ENCODE measurements around the gene SLC6A3.

The SLC6A3 gene

DNA sequence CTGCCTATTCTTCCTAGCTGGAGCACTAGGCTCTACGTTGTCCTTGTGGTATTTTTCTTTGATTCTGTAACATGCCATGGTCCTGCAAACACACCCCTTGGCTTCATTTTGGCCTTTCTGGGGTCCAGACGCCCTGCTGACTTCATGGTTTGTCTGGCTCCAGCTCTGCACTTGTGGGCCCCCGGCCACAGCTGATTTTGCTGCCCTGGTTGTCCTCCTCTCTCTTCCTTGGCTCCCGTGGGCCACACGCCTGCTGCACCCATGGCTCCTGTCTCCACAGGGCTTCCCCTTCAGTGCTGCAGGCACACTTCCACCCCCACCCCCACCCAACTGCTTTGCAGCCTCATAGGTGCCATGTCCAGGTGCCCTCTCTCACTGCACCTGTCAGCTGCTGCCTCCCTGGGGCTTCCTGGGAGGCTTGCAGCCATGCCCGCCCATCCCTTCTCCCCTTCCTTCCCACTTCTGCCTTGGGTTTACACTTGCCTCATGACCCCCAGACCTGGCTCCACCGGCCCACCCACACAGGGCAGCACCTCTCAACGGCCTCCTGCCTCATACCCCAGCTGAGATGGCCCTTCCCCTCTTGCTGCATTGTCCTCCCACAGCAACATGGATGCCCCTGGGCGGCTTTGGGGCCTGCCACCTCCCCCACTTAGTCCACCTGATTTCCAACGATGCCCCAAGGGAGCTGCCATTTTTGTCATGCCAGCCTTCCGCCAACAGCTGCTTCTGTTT lies 25.6 kb downstream of the SLC6A3 start:
- no peak for DNase-seq

DNA sequence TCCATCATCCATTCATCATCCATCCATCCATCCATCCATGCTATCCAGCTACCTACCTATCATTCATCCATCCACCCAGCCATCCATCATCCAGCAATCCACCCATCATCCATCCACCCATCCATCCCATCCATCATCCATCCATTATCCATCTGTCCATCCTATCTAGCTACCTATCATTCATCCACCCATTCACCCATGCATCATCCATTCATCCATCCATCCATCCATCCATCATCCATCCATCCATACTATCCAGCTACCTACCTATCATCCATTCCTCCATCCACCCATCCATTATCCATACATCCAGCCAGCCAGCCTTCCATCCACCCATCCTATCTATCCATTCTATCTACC lies 26.3 kb downstream of the SLC6A3 start:
- no peak for DNase-seq

DNA sequence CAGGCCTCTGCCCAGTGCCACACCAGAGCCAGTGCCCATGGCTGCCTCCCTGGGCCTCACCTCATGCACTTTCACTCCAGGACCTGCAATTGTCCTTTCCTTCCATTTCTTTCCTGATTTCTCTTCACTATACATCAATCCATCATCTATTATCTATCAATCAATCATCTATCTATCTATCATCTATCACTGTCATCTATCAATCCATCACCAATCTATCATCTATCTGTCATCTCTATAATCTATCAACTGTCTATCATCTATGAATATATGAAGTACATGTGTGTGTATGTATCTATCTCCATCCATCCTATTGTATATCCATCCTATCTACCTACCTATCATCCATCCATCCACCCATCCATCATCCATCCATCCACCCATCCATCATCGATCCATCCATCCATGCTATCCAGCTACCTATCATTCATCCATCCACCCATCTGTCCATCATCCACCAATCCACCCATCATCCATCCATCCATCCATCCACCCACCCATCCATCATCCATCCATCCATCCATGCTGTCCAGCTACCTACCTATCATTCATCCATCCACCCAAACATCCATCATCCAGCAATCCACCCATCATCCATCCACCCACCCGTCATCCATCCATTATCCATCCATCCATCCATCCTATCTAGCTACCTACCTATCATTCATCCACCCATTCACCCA lies 26.9 kb downstream of the SLC6A3 start:
- DNase-seq: no peak

DNA sequence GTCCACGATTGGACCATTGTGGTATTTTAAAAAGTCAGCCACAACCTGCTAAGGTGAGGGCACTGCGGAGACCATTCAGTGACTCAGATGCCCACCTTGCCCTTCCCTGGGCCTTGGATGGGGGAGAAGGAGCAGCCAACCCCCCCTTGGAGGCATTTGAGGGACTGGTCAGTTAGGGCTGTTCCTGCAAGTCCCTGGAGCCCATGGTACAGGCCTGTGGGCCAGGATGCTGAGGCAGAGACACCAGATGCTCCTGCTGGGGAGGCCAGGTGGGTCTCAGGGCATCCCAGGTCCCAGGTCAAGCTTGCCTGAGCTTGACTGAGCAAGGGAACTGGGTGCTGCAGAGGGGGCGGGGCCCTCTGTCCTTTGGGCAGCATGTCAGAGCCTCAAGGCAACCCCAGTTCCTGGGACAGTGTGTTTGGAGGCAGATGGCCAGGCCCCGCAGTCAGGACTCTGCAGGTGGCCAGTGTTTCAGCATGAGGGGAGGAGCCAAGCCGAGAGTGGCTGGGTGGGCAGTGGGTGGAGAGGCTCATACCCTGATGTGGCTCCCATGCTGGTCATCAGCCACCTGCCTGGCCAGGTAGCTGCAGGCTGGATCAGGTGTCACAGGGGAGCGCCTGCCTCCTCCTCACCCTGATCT lies 27.5 kb downstream of the SLC6A3 start:
- DNase-seq: no peak

DNA sequence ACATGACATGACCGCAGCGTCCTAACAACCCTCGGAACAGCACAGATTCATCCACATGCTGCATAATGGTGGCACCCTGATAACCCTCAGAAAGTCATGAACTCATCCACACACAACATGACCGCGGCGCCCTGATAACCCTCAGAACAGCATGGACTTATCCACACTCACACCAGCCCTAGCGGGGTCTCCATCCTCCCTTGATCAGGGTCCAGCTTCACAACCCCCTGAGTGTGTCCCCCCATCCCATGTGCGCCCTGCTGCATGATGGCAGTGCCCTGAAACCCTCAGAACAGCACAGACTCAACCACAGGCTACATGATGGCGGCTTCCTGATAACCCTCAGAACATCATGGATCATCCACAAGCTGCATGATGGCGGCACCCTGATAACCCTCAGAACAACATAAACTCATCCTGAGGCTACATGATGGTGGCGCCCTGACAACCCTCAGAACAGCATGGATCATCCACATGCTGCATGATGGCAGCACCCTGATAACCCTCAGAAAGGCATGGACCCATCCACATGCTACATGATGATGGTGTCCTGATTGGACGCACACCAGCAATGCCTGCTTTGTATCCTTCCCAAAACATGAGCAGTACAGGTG lies 28.3 kb downstream of the SLC6A3 start:
- DNase-seq: no peak

DNA sequence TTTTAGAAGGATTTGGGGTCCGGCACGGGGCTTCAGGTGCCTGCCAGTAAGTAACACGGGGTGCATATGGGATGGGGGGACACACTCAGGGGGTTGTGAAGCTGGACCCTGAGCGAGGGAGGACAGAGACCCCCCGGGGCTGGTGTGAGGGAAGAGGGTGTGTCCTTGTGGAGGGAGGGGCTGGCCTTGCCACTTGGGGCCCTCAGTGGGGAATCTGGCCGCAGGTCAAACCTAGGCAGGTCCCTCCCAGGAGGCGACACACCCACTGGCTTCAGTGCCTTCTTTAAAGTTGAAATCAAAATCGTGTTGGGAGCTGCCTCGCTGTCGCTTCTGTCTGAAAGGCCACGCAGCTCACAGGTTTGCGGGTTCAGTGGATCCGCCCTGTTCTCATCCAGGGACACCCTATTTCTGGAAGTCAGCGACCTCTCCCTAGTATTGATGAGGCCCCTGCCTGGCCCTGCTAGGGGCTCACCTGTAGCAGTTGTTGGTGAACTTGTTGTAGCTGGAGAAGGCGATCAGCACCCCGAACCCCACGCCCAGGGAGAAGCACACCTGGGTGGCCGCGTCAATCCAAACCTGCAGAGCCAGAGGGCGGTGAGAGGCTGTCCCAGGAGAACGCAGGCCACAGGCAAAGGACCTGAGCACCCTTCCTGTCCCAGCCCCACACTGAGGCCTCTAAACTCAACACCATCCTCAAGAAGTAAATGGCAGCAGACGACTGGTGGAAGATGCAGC lies 29.4 kb downstream of the SLC6A3 start:
- no peak for DNase-seq

DNA sequence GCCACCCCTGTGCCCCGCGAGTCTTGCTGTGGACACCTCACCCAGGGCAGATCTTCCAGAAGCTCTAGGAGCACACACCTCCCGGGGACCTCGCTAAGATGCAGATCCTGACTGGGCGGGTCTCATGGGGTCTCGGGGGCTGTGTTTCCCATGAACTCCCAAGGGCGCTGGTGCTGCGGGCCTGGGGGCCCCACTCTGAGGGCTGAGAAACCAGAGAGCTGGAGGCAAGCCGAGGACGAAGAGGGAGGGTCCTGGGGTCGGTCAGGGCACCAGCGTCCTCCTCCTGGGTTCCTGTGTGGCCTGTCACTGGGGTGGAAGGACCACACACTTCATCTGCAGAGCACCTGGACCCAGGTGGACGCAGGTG lies 30.2 kb downstream of the SLC6A3 start:
- DNase-seq: no peak

DNA sequence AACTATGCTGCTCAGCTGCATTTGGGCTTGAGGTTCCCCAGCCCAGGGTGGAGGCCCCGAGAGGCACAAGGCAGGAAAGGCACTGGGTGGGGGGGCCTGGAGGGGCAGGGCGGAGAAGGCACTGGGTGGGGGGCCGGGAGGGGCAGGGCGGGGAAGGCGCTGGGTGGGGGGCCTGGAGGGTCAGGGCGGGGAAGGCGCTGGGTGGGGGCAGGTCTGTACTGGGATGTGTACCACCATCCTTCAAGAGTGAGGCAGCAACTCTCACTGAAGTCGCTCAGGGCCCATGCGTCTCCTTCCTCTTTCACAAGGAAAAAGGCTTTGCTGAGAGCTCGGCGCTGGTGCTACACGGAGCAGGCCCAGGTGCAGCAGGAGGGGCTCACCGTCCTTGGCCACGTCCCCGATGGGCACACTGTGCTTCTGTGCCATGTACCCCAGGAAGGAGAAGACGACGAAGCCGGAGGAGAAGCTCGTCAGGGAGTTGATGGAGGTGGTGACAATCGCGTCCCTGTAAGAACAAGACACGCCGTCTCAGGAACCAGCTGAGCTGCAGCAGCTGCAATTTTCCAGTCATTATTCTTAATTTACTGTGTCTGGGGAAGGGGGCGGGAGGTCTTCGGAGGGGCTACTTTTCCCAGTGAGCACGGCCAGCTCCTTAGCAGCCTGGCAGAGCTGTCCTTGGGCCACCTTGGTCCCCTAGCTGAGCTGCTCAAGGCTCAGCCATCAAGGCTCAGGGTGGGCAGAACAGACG lies 30.8 kb downstream of the SLC6A3 start:
- DNase-seq: no peak

DNA sequence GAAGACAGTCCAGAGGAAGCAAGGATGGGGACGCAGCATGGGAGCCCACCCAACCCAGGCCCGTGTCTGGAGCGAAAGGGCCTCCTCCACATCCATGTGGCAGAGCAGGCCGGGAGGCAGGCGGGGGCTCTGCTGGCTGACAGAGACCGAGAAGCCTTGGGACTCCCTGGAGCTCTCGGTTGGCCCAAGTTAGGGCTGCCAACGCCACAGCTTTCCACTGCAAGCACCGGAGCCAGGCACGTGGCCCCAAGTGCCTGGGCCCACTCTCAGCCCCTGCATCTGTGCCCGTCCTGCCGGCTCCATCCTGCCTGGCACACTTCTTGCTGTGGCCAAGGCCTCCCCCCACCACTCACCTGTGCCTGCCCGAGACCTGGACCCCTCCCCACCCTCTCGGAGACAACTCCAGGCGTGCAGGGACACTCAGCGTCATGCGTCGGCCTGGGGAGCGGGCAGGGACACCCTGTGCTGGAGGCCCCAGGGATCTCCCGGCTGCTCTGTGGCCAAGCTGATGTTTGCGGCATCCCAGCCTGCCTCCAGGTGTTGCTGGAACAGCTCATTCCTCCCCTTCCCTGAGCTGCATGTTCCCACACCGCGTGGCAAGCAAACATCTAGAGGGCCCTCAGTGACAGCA lies 31.5 kb downstream of the SLC6A3 start:
- DNase-seq: no peak

DNA sequence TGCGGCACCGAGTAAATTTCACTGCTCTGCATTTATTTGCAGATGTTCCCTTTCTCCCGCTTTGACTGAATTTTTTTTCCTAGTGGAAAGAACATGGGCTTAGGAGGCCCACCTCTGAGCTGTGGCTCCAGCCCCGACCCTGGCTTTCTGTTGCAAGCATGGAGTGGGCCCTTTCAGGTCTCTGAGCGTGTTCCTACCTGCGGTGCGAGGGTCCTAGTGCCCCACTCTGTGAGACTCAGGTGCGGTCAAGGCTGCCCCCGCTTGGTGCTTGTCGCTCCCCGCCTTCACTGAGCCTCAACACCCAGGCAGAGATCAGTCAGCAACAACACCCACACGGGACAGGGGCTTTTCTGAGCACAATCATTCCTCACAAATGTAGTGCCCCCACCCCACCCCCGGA lies 32.0 kb downstream of the SLC6A3 start:
- DNase-seq: no peak

DNA sequence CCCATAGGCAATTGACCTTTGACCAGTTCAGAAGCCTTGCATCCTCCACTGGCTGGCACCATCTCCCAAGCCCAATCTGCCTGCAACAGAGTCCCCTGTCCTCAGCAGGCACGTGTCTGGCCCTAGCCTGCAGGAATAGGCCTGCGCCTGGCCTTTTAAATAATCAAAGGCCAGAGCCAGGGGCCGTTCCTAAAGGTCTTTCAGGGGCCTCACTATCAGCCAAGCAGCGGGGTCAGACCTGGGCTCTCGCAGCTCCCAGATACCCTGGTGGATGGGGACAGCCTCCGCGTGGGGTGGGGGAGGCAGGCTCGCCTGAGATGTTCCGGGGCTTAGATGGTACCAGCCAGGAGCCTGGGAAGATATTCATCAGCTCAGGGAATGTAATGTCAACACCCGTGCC lies 32.6 kb downstream of the SLC6A3 start:
- DNase-seq: no peak

DNA sequence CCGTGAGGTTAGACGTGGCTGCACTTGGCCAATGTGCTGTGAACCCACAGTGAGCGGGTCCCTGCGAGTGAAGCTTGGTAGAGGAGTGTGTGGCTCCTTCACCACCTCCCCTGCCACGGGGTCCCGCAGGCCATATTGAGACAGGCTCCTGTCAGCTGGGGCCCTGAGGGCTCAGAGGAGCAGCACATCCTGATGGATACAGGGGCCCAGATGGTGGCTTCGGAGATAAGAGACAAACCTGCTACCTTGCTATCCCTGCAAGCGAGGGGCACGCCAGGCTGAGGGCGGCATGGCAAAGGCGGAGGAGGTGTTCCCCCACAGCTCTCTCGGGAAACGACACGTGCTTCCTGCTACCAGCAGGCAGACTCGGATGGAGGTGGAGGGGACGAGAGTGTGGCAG lies 33.1 kb downstream of the SLC6A3 start:
- no peak for DNase-seq

DNA sequence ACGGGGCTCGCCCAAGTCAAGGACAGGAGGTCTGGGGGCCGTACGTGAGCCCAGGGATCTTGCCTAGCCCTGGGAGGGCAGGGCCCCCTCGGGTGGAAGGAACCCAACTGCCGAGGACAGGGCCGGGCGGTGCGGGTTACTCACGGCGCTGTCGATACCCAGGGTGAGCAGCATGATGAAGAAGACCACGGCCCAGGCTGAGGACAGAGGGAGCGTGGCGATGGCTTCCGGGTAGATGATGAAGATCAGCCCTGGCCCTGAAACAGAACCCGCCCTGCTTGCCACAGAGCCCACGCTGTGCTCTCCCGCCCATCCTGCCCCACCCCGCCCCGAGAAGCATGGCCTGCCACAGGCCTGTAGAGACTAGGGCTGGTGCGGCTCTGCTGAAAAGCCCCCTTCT lies 34.1 kb downstream of the SLC6A3 start:
- no peak for DNase-seq

DNA sequence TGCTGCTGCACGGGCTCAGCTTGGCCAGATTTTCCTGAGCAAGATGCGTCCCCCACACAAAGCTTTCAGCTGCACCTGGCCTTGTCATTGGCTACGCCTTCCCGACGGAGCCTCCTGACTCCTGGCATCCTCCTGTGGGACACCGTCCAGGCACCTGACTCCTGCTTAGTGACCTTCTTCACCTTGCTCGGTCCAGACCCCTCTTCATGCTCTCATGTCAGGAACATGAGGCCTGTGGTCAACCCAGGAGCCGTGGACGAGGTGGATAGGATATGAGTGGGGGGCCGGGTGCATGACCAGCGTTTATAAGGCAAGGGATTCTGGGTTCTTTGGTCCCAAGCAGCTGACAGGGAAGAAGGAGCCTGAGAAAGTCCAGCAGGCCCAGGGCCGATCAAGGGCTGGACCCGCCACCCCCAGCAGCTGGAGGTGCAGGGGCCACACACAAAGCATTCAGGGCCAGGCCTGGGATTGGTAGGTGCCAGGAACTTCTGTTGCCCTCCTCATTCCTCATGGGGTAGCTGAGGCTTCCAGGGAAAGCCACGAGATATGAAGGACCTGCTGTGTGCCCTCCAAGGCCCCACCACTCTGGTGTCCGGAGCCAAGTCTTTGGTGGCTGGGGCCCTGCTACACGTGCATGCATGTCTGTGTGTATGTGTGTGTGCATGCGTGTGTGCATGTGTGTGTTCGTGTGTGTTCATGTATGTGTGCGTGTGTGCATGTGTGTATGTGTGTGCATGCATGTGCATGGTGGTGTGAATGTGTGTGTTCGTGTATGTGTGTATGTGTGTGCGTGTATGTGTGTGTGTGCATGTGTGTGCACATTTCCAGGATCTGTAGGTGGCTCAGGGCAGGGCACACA lies 34.9 kb downstream of the SLC6A3 start:
- DNase-seq: no peak

DNA sequence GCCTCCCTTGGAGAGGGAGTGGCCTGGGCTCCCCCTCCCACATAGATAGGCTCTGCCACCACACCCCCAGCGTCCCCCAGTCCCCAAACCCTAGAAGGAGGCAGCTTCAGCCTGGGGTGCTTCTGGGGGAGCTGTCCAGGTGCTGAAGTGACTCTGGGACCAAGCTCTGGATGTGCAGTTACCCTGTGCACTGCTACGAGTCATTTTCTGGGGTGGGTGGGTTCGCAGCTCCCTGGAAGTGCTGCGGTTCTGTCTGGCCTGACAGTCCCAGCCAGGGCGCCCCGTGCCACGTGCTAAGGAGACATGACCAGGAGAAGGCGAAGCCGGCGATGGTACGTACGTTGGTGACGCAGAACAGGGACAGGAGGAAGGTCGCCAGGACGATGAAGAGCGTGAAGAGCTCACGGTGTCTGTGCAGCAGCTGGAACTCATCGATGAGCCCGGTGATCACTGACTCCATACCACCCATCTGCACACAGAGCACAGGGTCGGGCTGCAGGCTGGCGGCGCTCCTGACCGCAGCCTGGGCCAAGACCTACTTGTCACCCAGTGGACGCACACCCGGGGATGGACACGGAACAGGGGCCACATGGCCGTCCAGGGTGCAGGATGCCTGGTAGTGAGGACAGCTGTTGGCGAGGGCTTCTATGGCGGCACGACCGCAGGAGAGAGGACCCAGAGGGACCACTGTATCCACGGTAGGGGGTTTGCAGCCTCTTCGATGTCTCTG lies 35.7 kb downstream of the SLC6A3 start:
- DNase-seq: peak; percentile 5

DNA sequence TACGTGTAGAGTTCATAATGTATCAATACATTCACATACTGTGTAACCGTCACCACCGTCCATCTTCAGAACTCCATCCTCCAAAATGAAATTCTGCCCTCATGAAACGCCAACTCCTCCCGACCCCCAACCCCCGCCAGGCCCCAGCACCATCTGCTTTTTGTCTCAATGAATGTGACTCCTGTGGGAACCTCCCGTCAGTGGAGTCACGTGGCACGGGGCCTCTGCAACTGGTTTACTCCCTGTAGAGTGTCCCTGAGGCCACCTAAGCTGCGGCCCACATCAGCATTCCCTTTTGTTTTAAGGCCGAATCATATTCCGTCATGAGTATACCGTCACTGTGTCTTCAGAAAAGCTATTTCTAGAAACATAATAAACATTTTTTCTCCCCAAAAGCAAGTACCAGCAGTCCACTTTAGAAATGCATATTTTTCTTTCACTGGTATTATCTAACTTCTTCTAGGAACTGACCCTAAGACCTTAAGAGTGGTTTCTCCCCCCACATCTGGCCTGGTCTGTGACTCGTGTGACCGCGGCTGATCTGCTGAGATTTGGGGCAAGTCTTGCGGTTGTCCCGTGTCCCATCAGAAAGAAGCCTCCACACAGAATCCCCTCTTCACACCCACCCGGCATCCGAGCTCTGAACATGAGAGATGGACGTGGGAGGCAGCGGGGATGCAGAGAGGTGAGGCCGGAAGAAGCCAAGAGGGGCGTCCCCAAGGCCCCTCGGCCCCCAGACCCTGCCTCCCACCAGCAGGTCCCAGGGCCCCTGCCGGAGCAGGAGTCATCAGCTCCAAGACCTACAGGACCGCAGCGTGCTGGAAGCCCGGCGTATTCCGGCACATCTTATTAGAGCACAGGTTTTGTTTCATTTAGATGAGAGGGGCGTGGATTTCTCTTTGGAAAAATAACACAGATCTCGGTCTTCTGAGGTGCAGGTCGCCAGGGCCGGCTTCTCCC lies 38.3 kb downstream of the SLC6A3 start:
- DNase-seq: no peak

DNA sequence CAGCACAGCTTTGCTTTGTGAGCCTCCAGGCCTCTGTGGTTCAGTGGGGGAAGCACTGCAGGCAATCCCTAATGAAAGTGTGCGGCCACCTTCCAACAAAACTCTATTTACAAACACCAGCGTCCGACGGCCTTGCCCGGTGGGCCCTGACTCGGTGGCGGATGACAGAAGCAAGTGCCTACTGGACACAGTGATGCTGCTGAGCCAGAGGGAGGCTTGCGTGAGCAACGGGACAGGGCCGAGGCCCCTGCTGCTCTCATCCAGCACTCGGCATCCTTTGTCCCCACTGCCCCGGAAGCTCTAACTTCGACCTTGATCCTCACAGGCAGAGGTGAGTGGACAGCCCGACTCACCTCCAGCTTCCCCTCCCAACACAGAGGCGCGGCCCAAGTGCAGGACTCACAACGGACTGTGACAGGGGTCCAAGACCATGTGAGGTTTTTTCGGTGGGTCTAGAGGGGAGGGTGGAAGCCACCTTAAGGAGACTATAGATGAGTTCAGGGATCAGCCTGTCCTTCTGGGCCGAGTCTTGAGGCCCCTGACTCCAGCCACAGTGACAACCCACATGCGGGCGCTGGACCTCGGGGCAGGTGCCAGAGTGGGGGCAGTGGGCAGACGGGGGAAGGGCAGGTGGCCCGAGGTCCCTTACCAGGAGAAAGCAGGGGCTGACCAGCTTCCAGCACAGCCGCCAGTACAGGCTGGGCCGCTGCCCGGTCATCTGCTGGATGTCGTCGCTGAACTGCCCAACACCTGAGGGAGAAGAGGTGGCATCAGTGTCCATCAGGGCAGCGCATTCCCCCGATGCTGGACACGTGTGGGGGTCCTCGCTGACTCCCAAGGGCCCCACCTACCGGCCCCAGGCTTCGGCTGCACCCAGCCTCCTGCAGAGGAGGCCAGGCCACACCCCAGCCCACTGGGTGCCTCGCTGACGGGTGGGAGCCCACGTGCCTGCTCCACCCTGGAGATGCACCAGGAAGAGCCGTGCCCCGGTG lies 39.4 kb downstream of the SLC6A3 start:
- no peak for DNase-seq

DNA sequence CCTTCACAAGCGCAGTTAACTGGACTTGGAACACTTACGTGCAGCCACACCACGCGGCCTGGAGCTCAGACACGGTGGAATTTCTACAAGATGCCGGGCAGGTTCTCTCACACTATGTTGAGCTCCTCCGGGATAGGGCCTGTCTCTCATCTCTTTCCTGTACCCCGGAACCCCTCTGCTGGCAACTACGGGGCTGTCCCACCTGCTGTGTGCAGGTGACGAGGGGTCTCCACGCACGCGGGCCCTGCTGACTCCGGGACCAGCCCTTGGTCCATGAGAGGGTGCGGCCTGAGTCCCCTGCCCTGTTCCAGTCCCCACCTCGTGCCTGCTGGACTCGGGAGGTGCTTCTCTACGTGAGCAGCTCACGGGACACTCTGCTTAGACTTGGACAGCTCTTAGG lies 40.1 kb downstream of the SLC6A3 start:
- no peak for DNase-seq

Measured in fibroblast of skin of back (primary cell).